Stimulated activated naive CD8-positive, alpha-beta T cell treated with anti-CD3 and anti-CD28 coated beads, Interleukin-15, Interleukin-2, amounts not matched to agents 100 ng/mL and 50 ng/mL, for 24 hours (primary cell): ENCODE data around the gene FER.

Source experiments
- H3K27ac Mint-ChIP-seq: one replicate; pipeline ENCODE4 v1.8.0; 2021; ENCODE audit warnings: mild to moderate bottlenecking, mixed read lengths
- H3K27me3 Mint-ChIP-seq: one replicate; pipeline ENCODE4 v1.8.0; 2021; ENCODE audit warnings: mixed read lengths
- H3K36me3 Mint-ChIP-seq: one replicate; pipeline ENCODE4 v1.8.0; 2021; ENCODE audit warnings: low read depth, mixed read lengths
- H3K4me1 Mint-ChIP-seq: one replicate; pipeline ENCODE4 v1.8.0; 2021; ENCODE audit warnings: low read depth, mixed read lengths
- H3K4me3 Mint-ChIP-seq: one replicate; pipeline ENCODE4 v1.8.0; 2021; ENCODE audit warnings: mild to moderate bottlenecking, mixed read lengths
- H3K9me3 Mint-ChIP-seq: one replicate; pipeline ENCODE4 v1.8.0; 2021; ENCODE audit warnings: mixed read lengths

FER gene

GRCh38 chr5:108730617-108731340 lies 16.9 kb upstream of the FER start:
- peaks cover 44% of the 10 kb centered on the region for H3K4me1 Mint-ChIP-seq

DNA sequence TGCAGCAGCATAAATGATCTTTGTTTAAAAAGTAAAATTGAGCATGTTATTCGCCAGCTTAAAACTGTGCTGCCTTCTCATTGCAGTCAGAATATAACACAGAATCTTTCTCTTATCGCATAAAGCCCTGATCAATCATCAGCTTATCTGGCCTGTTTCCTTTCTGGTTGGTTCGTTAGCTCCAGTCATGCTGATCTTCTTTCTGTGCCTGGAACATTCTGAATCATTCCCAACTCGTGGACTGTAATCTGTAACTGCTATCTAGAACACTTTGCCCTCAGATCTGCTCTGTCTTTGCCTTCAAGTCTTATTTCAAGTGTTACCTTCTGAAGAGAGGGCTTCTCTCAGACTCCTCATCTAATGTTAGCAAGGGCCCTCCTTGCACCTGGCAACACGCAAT lies 11.9 kb upstream of the FER start:
- Mint-ChIP-seq H3K4me1 (peaks cover 2% of the 10 kb centered on the region), H3K27me3 (peaks cover 20% of the 10 kb centered on the region), H3K27ac (no peak overlapping the region), H3K36me3 (no peaks in the 10 kb centered on the region), H3K9me3 (no peaks in the 10 kb centered on the region), H3K4me3 (no peak overlapping the region)

More at GRCh38 chr5:108730617-108731340, 16.9 kb upstream of the FER start:
- no peaks in the 10 kb centered on the region for H3K9me3 Mint-ChIP-seq
- no peak overlapping the region for H3K27ac Mint-ChIP-seq
- peaks cover 48% of the 10 kb centered on the region for H3K27me3 Mint-ChIP-seq
- H3K36me3 Mint-ChIP-seq: no peaks in the 10 kb centered on the region
- no peak overlapping the region for H3K4me3 Mint-ChIP-seq

DNA sequence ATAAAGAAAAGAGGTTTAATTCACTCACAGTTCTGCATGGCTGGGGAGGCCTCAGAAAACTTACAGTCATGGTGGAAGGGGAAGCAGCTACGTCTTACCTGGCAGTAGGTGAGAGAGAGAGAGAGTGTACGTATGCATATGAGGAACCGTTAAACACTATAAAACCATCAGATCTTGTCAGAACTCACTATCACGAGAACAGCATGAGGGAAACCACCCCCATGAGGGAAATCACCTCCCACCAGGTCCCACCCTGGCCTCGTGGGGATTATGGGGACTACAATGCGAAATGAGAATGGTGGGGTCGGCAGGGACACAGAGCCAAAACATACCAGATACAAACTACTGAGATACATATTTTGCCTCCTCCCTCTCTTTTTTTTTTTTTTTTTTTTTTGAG lies 10.8 kb upstream of the FER start:
- peaks cover 15% of the 10 kb centered on the region for H3K27me3 Mint-ChIP-seq
- no peaks in the 10 kb centered on the region for H3K9me3 Mint-ChIP-seq
- H3K27ac Mint-ChIP-seq: no peak overlapping the region
- H3K36me3 Mint-ChIP-seq: no peaks in the 10 kb centered on the region
- no peaks in the 10 kb centered on the region for H3K4me1 Mint-ChIP-seq
- no peak overlapping the region for H3K4me3 Mint-ChIP-seq

- no peaks in the 10 kb centered on the region for H3K9me3 Mint-ChIP-seq
- H3K27me3 Mint-ChIP-seq: peaks cover 11% of the 10 kb centered on the region
- H3K4me1 Mint-ChIP-seq: no peaks in the 10 kb centered on the region
- H3K4me3 Mint-ChIP-seq: no peak overlapping the region
- no peaks in the 10 kb centered on the region for H3K36me3 Mint-ChIP-seq
- no peak overlapping the region for H3K27ac Mint-ChIP-seq
Observed at GRCh38 chr5:108739376-108739775, 8.3 kb upstream of the FER start.

DNA sequence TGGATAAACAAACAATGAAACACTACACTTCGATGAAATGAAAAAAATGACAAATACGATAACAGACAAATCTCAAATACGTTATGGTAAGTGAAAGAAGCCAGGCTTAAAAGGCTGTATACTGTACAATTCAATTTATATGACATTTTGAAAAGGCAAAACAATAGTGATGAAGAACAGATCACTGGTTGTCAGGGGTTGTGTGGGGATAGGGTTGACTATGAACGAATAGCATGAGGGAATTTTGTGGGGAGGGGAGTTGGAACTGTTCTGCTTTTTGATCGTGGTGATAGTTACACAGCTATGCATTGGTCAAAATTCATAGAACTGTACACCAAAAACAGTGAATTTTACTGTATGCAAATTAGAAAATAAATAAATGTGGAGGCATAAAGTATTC lies 7.8 kb upstream of the FER start:
- no peak overlapping the region for H3K4me3 Mint-ChIP-seq
- peaks cover 11% of the 10 kb centered on the region for H3K27me3 Mint-ChIP-seq
- no peaks in the 10 kb centered on the region for H3K36me3 Mint-ChIP-seq
- no peak overlapping the region for H3K27ac Mint-ChIP-seq
- no peaks in the 10 kb centered on the region for H3K4me1 Mint-ChIP-seq
- H3K9me3 Mint-ChIP-seq: no peaks in the 10 kb centered on the region

DNA sequence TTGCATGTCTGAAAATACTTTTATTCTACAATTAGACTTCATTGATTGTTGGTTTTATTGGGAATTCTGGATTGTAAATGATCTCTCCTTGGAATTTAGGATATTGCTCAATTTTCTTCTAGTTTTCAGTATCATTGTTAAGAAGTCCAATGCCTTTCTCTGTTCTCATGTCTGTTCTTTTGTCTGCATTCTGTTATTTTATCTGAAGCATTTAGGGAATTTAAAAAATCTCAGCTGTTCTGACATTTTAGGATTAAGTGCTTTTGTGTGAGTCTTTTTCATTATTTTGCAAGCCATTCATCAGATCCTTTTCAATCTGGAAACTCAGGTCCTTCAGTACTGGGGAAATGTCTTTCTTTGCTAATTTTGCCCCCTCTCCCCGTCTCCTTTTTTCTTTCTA lies 4.4 kb upstream of the FER start:
- no peaks in the 10 kb centered on the region for H3K36me3 Mint-ChIP-seq
- peaks cover 14% of the 10 kb centered on the region for H3K4me1 Mint-ChIP-seq
- no peaks in the 10 kb centered on the region for H3K9me3 Mint-ChIP-seq
- no peak overlapping the region for H3K27ac Mint-ChIP-seq
- no peak overlapping the region for H3K4me3 Mint-ChIP-seq
- no peaks in the 10 kb centered on the region for H3K27me3 Mint-ChIP-seq

DNA sequence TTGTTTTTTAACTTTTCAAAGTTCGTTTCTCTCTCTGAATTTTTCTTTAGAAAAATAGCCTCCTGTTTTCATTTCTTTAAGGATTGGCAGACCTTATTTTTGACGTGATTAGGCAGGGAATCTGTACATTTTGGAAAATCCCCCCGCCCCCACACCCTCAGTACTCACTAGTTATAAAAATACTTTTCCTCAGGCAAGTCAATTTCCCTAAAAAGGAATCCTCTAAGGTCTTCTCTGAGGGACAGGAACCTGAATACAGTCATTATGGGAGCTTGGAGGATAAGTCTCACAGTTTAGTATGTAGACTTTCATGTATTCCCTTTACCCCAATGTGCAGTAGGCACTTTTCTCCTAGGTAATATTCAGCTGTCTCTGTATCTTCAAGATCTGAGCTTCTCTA lies 3.9 kb upstream of the FER start:
- Mint-ChIP-seq H3K27me3 (no peaks in the 10 kb centered on the region), H3K27ac (no peak overlapping the region), H3K4me1 (peaks cover 14% of the 10 kb centered on the region), H3K4me3 (no peak overlapping the region), H3K9me3 (no peaks in the 10 kb centered on the region), H3K36me3 (no peaks in the 10 kb centered on the region)

- Mint-ChIP-seq H3K36me3 (no peaks in the 10 kb centered on the region), H3K4me3 (peak overlapping the region; percentile 86), H3K9me3 (no peaks in the 10 kb centered on the region), H3K4me1 (peaks cover 20% of the 10 kb centered on the region), H3K27ac (peak overlapping the region; percentile 91), H3K27me3 (no peaks in the 10 kb centered on the region)
Observed at GRCh38 chr5:108747111-108747773, 455 bp upstream of the FER start.

GRCh38 chr5:108748401-108749127 lies 867 bp downstream of the FER start:
- Mint-ChIP-seq H3K9me3 (no peaks in the 10 kb centered on the region), H3K36me3 (no peaks in the 10 kb centered on the region), H3K27me3 (no peaks in the 10 kb centered on the region), H3K4me1 (peaks cover 23% of the 10 kb centered on the region), H3K4me3 (peak overlapping the region; percentile 86), H3K27ac (peak overlapping the region; percentile 91)

DNA sequence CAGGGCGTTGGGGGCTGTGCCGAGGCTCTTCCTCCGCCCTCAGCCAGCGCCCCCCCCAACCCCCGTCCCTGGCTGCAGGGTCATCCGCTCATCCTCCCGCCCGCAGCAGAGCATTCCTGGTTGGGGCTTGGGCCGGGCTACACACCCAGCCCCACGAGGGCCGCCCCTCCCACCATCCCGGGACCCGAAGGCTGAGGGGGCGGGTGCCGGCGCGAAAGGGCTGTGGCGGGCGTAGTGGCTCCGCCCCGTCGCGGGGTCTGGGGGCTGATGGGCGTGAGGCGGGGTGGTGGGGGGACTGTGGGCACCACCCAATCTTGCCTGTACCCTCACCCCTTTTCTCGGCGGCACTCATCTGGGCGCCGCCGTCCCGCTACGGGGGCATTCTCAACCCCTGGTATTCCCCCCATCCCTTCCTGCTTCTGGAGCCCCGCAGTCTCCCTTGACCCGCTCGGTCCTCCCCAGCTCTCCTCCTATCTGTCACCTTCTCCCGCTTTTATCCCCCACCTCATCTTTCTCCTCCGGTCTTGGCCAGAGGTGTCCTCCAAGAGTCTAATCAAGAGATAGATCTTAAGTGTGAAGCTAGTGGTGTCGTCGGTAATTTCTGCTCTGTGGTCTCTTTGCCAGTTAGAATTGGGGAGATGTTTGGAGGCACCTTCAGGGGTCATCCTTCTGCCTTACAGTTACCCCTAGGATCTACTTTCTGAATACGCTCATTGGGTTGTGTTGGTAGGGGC lies 1.6 kb downstream of the FER start:
- no peaks in the 10 kb centered on the region for H3K9me3 Mint-ChIP-seq
- peak overlapping the region; percentile 88 for H3K27ac Mint-ChIP-seq
- no peaks in the 10 kb centered on the region for H3K36me3 Mint-ChIP-seq
- H3K4me3 Mint-ChIP-seq: peak overlapping the region; percentile 86
- no peaks in the 10 kb centered on the region for H3K27me3 Mint-ChIP-seq
- H3K4me1 Mint-ChIP-seq: peaks cover 29% of the 10 kb centered on the region

- H3K27me3 Mint-ChIP-seq: no peaks in the 10 kb centered on the region
- H3K9me3 Mint-ChIP-seq: no peaks in the 10 kb centered on the region
- no peak overlapping the region for H3K27ac Mint-ChIP-seq
- peaks cover 15% of the 10 kb centered on the region for H3K4me1 Mint-ChIP-seq
- H3K4me3 Mint-ChIP-seq: no peak overlapping the region
- H3K36me3 Mint-ChIP-seq: no peaks in the 10 kb centered on the region
Observed at GRCh38 chr5:108753331-108753730, 5.6 kb downstream of the FER start.

GRCh38 chr5:108753877-108754276 lies 6.2 kb downstream of the FER start:
- H3K36me3 Mint-ChIP-seq: no peaks in the 10 kb centered on the region
- H3K4me1 Mint-ChIP-seq: peaks cover 15% of the 10 kb centered on the region

DNA sequence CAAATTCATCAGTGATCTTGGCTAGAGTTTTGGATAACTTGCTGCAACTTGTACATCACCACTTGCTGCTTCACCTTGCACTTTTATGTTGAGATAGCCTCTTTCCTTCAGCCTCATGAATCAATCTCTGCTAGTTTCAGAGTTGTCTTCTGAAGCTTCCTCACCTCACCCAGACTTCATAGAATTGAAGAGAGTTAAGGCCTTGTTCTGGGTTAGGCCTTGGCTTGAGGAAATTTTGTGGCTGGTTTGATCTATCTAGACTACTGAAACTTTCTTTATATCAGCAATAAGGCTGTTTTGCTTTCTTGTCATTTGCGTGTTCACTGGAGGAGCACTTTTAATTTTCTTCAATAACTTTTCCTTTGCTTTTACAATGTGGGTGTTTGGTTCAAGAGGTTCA lies 12.8 kb downstream of the FER start:
- Mint-ChIP-seq H3K27me3 (no peaks in the 10 kb centered on the region), H3K27ac (no peak overlapping the region), H3K9me3 (no peaks in the 10 kb centered on the region), H3K4me3 (no peak overlapping the region), H3K4me1 (peaks cover 24% of the 10 kb centered on the region), H3K36me3 (no peaks in the 10 kb centered on the region)

More at GRCh38 chr5:108753877-108754276, 6.2 kb downstream of the FER start:
- H3K27ac Mint-ChIP-seq: no peak overlapping the region
- no peaks in the 10 kb centered on the region for H3K27me3 Mint-ChIP-seq
- H3K9me3 Mint-ChIP-seq: no peaks in the 10 kb centered on the region
- H3K4me3 Mint-ChIP-seq: no peak overlapping the region

DNA sequence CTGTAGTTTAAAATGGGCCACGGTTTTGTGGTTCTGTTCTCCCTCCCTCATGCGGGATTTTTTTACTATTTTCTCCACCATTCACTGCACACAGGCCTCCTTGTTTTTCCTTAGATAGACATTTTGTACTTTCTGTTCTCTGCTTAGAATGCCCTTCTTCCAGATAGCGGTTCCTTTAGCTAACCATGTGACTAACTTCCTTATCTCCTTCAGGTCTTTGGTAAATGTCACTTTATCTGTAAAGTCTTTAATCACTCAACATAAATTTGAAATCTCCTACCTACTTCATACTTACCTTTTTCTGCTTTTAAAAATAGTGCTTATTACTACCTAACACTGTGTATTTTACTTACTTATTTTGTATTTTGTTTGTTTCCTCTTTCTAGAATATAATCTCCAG lies 15.0 kb downstream of the FER start:
- Mint-ChIP-seq H3K4me3 (no peak overlapping the region), H3K27me3 (no peaks in the 10 kb centered on the region), H3K4me1 (peaks cover 24% of the 10 kb centered on the region), H3K9me3 (no peaks in the 10 kb centered on the region), H3K27ac (no peak overlapping the region), H3K36me3 (no peaks in the 10 kb centered on the region)
